Measurements from ENCODE around the gene SHANK3. TPM values are rescaled to one million over a fixed set of nuclear protein-coding genes. Genes with fewer than 3 reads are reported as not detected.

SHANK3 gene
- total and polyA plus RNA-seq, 2 experiments from 2014 or later = 0.52 to 4.9 TPM

GRCh38 chr22:50704510-50705218 lies 32.0 kb downstream of the SHANK3 start (continued):
- TF ChIP-seq ZNF462 (CRISPR knock-in tag; IDR thresholded peaks at IDR 0.05) = no peak

- no peaks in the 10 kb centered on the region for H3K4me1 ChIP-seq (ENCODE audit: insufficient read depth)
- H3K9me2 ChIP-seq (ENCODE audit: insufficient read depth) = no peaks in the 10 kb centered on the region
- DNase-seq (ENCODE audit: low spot score) (peak; percentile 97), ATAC-seq (peak; percentile 93)
- Mint-ChIP-seq H3K4me1 (no peaks in the 10 kb centered on the region), H3K27ac (no peak overlapping the region), H3K27me3 (ENCODE audit: insufficient read depth, low read depth, poor library complexity) (peaks cover 9% of the 10 kb centered on the region), H3K9me3 (no peaks in the 10 kb centered on the region), H3K36me3 (ENCODE audit: low read depth) (no peaks in the 10 kb centered on the region; the same call in 2 of the 3 replicates), H3K4me3 (peak overlapping the region; percentile 50; the same call in 2 of the 3 replicates)
- no peaks in the 10 kb centered on the region for H3K36me3 ChIP-seq (ENCODE audit: insufficient read depth)
- no peak overlapping the region for H3K27ac ChIP-seq (ENCODE audit: low read depth)
- TF ChIP-seq ZNF331 (CRISPR knock-in tag; IDR thresholded peaks at IDR 0.05; ENCODE audit: low read depth) (no peak), JUNB (IDR thresholded peaks at IDR 0.05; ENCODE audit: unreplicated experiment) (no peak), CREB1 (CRISPR knock-in tag; IDR thresholded peaks at IDR 0.05; ENCODE audit: low read depth) (peak; percentile 74)
- TF ChIP-seq, protein P1, sequence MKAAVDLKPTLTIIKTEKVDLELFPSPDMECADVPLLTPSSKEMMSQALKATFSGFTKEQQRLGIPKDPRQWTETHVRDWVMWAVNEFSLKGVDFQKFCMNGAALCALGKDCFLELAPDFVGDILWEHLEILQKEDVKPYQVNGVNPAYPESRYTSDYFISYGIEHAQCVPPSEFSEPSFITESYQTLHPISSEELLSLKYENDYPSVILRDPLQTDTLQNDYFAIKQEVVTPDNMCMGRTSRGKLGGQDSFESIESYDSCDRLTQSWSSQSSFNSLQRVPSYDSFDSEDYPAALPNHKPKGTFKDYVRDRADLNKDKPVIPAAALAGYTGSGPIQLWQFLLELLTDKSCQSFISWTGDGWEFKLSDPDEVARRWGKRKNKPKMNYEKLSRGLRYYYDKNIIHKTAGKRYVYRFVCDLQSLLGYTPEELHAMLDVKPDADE (IDR thresholded peaks at IDR 0.05) = no peak
- H3K27me3 ChIP-seq (ENCODE audit: insufficient read depth) = no peaks in the 10 kb centered on the region
- H3K4me3 ChIP-seq = peak overlapping the region; percentile 41; the same call in 1 of the 2 replicates
- no peak overlapping the region for H2AFZ ChIP-seq
- H3K4me2 ChIP-seq = peak overlapping the region; percentile 62; the same call in 1 of the 2 replicates
- no peaks in the 10 kb centered on the region for H4K20me1 ChIP-seq (replicated peaks; ENCODE audit: insufficient read depth)
- H3K79me2 ChIP-seq (replicated peaks; ENCODE audit: insufficient read depth) = no peaks in the 10 kb centered on the region
- no peaks in the 10 kb centered on the region for H3F3A ChIP-seq (replicated peaks; ENCODE audit: low read depth)
Measured at GRCh38 chr22:50705219-50705691, 32.6 kb downstream of the SHANK3 start.
